Upper lobe of right lung (tissue), 1 donor: Measurements from ENCODE around the gene PTH1R. TPM values are rescaled to one million over a fixed set of nuclear protein-coding genes. Genes with fewer than 3 reads are reported as not detected.

Experiments used
- ATAC-seq: fragments of 200-7000 bp; cut with Tn5 transposase; one replicate; pipeline ENCODE4 v1.9.1; 2020; ENCODE audit warnings: mild to moderate bottlenecking, moderate library complexity
- DNase-seq: peaks from one replicate; pipeline ENCODE4 v3.0.0-alpha.2; 2020
- H3K27ac ChIP-seq: fragments of 200-600 bp; one replicate; pipeline ENCODE4 v1.8.0; 2022
- H3K27me3 ChIP-seq: fragments of 200-600 bp; one replicate; pipeline ENCODE4 v1.8.0; 2022; ENCODE audit warnings: mild to moderate bottlenecking
- H3K36me3 ChIP-seq: fragments of 200-600 bp; one replicate; pipeline ENCODE4 v1.8.0; 2022
- H3K4me1 ChIP-seq: fragments of 200-600 bp; one replicate; pipeline ENCODE4 v1.8.0; 2022
- H3K4me3 ChIP-seq: fragments of 200-600 bp; one replicate; pipeline ENCODE4 v1.8.0; 2022; ENCODE audit warnings: mild to moderate bottlenecking
- H3K9me3 ChIP-seq: fragments of 200-600 bp; one replicate; pipeline ENCODE4 v1.8.0; 2022
- intact Hi-C: fragments of 100-400 bp; cut with DNase I; formaldehyde crosslinking; loops from one replicate; pipeline ENCODE4 v1.11.0; 2022
- total RNA-seq: library from RNA; stranded (reverse); fragmentation: NEBNext Ultra II Directional; extraction: Animal tissue kit (Norgen Biotek cat#: 25700); gene quantifications from one replicate; pipeline ENCODE4 v1.2.1, GENCODE V29; 2021
- TF ChIP-seq, protein P1 (sequence below): fragments of 200-600 bp; IDR thresholded peaks from one replicate; pipeline ENCODE4 v1.8.0; 2022; ENCODE audit warnings: antibody characterized with exemption
- donor health status: DM: no; HTN: yes; CAD: no; lungs with severe emphysema.

The PTH1R gene
- total RNA-seq, 1 donor from 2014 or later: 14.9 TPM

DNA sequence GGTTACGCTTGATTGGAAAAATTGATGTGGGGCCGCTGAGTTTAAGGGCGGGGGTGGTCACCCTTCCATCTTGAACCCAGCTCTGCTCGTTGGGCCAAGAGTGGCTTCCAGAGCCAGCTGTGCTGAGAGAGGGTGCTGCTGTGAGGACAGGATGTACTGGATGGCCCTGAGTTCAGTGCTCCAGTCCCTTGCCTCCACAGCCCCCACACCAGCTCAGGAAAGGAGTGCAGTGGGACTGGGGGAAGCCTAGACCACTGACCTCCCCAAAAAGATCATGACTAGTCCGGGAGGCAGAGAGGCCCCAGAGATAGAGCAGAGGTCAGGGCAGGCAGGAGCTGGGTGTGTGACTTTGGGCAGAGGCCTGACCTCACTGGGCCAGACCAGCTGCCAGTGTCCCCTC lies 4.0 kb upstream of the PTH1R start:
- Histone ChIP-seq H3K9me3 (no peaks in the 10 kb centered on the region), H3K27ac (peak overlapping the region; percentile 42), H3K4me1 (peaks cover 23% of the 10 kb centered on the region), H3K27me3 (no peaks in the 10 kb centered on the region), H3K4me3 (no peak overlapping the region), H3K36me3 (no peaks in the 10 kb centered on the region)
- ATAC-seq (no peak), DNase-seq (no peak)
- intact Hi-C loops: no loop called here
- TF ChIP-seq, protein P1, sequence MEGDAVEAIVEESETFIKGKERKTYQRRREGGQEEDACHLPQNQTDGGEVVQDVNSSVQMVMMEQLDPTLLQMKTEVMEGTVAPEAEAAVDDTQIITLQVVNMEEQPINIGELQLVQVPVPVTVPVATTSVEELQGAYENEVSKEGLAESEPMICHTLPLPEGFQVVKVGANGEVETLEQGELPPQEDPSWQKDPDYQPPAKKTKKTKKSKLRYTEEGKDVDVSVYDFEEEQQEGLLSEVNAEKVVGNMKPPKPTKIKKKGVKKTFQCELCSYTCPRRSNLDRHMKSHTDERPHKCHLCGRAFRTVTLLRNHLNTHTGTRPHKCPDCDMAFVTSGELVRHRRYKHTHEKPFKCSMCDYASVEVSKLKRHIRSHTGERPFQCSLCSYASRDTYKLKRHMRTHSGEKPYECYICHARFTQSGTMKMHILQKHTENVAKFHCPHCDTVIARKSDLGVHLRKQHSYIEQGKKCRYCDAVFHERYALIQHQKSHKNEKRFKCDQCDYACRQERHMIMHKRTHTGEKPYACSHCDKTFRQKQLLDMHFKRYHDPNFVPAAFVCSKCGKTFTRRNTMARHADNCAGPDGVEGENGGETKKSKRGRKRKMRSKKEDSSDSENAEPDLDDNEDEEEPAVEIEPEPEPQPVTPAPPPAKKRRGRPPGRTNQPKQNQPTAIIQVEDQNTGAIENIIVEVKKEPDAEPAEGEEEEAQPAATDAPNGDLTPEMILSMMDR: no peak

DNA sequence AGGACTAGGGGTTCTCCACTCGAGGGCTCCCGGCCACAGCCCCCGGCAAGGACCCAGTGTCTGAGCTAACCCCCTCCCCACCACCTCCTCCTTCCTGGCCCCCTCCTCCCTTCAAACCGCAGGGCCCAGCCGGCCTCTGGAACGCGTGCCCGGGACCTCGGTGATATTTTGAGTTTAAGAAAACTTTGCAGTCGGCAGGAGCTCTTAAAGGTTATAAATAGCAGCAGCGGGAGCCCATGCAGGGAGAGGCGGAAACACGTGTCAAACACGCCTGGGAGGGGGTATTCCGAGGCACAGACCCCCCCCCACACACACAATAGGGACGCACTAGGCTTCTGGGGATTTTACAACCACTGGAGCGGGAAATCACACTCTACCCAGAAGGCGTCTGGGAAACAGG lies 3.1 kb upstream of the PTH1R start:
- intact Hi-C loops: no loop called here
- Histone ChIP-seq H3K27me3 (no peaks in the 10 kb centered on the region), H3K36me3 (no peaks in the 10 kb centered on the region), H3K4me3 (no peak overlapping the region), H3K4me1 (peaks cover 23% of the 10 kb centered on the region), H3K9me3 (no peaks in the 10 kb centered on the region), H3K27ac (peak overlapping the region; percentile 42)
- ATAC-seq (no peak), DNase-seq (no peak)
- TF ChIP-seq, protein P1: no peak

DNA sequence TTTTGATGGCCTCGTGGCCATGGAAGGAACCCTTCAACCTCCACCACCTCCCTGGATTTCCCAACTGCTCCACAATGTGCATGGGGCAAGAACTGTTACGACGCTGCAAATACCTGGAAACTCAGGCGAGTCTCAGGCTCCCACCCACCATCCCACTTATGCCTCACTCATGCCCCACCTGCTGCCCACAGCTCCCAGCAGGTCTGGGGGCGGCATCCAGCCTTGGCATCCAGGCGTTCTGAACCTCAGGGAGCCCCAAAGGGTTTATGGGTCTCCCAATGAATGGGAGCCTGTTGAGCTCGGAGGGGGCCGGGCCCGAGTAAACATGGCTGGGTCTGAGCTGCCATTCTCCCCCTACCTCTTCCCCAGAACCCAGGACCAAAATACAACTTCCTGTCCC lies 2.0 kb upstream of the PTH1R start:
- ATAC-seq: no peak
- TF ChIP-seq, protein P1: no peak

DNA sequence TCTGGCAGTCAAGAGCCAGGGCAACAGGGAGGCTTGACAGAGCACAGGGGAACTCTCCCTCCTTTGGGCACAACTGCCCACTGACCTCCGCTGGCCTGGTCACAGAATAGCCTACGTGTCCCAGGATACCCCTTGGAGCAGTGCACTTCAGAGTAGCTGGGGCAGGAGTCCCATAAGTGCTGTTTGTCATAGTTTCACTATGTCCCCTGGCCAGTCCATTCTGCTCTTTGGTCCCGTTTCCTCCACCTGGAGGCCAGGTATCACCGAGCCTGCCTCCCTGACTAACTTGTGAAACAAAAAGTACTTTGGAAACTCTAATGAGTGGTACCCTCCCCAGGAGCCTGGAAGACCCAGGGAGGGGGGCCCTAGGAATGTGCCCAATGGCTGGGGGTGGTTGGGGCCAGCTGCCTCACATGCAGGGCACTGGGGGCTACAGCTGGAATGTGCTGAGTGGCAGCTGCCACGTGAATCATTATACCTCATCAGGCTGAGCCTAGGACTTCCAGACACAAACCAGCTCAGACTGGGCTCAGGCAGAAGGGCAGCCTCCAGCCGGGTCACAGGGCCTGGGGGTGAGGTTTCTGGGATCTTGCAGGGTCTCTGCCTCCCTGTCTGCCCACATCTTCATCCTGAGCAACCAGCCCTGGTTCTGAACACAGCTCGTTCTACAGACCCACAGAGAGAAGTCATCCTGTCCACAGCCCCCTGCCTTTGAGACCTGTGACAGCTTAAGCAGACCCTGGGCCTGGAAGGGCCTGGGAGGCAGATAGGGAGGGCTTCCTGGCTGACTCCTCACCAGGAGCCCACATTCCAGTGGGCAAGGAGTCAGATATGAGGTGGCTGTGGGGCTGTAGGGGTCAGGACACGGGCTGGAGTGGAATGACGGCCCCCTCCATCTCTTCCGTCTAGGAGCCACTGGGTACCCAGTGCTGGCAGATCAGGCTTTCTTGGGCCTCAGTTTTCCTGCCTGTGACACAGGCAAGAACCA lies 914 bp upstream of the PTH1R start:
- no peak for ATAC-seq
- H3K9me3 ChIP-seq: no peaks in the 10 kb centered on the region
- intact Hi-C loops: no loop called here
- no peak overlapping the region for H3K4me3 ChIP-seq
- no peaks in the 10 kb centered on the region for H3K36me3 ChIP-seq
- H3K27me3 ChIP-seq: peaks cover 11% of the 10 kb centered on the region
- TF ChIP-seq, protein P1: no peak
- H3K4me1 ChIP-seq: peaks cover 19% of the 10 kb centered on the region
- DNase-seq: no peak
- H3K27ac ChIP-seq: no peak overlapping the region

More for the DNA sequence above, 2.0 kb upstream of the PTH1R start:
- Histone ChIP-seq H3K4me3 (no peak overlapping the region), H3K27me3 (peaks cover under 1% of the 10 kb centered on the region), H3K27ac (no peak overlapping the region), H3K9me3 (no peaks in the 10 kb centered on the region), H3K36me3 (no peaks in the 10 kb centered on the region), H3K4me1 (peaks cover 23% of the 10 kb centered on the region)
- intact Hi-C loops: no loop called here
- DNase-seq: no peak

DNA sequence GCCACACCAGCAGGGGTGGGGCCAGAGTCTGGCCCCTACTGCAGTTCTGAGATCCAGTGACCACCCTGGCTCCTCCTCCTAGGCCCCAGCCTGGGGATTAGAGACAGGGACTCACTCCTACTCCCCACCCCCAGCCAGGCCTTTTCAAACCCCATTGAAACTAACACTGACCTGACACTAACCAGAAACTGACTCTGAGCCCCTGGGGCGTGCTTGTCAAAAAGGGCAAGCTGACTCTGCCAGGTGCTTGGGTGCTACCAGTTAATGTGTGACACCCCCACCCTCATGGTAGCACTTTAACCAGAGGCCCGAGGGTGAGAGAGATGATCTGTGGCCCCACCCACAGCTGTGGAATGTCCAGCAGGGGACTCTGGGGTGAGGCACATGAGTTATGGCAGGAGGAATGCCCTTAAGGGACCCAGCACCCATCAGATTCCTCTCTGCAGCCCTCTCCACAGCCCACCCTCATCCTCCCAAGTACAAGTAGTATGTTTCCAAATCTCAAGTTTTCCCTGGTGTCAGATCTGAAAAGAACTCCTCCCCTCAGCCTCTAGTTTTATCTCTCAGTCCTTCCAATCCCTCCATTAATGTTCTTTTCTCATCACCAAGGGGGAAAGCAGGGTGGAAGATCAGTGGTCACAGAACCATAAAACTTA lies 1.4 kb downstream of the PTH1R start:
- DNase-seq (no peak), ATAC-seq (peak; percentile 47)
- Histone ChIP-seq H3K27ac (no peak overlapping the region), H3K4me3 (no peak overlapping the region), H3K9me3 (no peaks in the 10 kb centered on the region), H3K4me1 (peaks cover 18% of the 10 kb centered on the region), H3K36me3 (no peaks in the 10 kb centered on the region), H3K27me3 (peaks cover 29% of the 10 kb centered on the region)
- TF ChIP-seq, protein P1: no peak
- intact Hi-C loops: no loop called here
